BJ (cell line): ENCODE data around the gene AOC3. TPM values are rescaled to one million over a fixed set of nuclear protein-coding genes. Genes with fewer than 3 reads are reported as not detected.
"Not testable (repeated sequence)": the region's sequence is repeated elsewhere in the genome, so short reads cannot be mapped to it uniquely, and the experiment has no call there.

Source experiments
- CTCF ChIA-PET: fragments of 350-600 bp; formaldehyde crosslinking; extraction: SDS; loops from one replicate; lab custom pipeline; 2021; ENCODE audit warnings: antibody characterized with exemption, inconsistent platforms; lab: Yijun Ruan, JAX
- POLR2A ChIA-PET: fragments of 300-600 bp; sonication (Branson Sonifier 250); formaldehyde crosslinking; extraction: SDS; loops from one replicate; lab custom pipeline; 2021; ENCODE audit warnings: antibody characterized with exemption; lab: Charles Lee
- DNase-seq: peaks from one replicate; pipeline ENCODE4 v3.0.0-alpha.2; 2011; ENCODE audit warnings: low read depth
- H3K27me3 ChIP-seq: 2 replicates; pipeline ENCODE4 v1.6.0; 2011; ENCODE audit warnings: low read length; ENCODE audit not compliant: control insufficient read depth, insufficient read depth
- H3K36me3 ChIP-seq: 2 replicates; pipeline ENCODE4 v1.5.1; 2011; ENCODE audit warnings: low read length; ENCODE audit not compliant: control insufficient read depth, insufficient read depth
- H3K4me3 ChIP-seq: 2 replicates; pipeline ENCODE4 v1.5.1; 2011; ENCODE audit warnings: low read depth, mild to moderate bottlenecking, control low read depth, low read length
- polyA plus RNA-seq: library from polyadenylated mRNA; depleted of rRNA; stranded (reverse); fragments of >200 nt; gene quantifications from 2 replicates; pipeline ENCODE4 v1.2.3, GENCODE V29; 2011
- TF ChIP-seq, protein P1 (sequence below): IDR thresholded peaks from 2 replicates; pipeline ENCODE4 v1.5.1; 2011; ENCODE audit warnings: low read depth, mild to moderate bottlenecking, control low read depth, inconsistent platforms, low read length, moderate library complexity; ENCODE audit not compliant: insufficient read depth

AOC3 gene
- polyA plus RNA-seq, 1 experiment = 0.22 TPM

DNA sequence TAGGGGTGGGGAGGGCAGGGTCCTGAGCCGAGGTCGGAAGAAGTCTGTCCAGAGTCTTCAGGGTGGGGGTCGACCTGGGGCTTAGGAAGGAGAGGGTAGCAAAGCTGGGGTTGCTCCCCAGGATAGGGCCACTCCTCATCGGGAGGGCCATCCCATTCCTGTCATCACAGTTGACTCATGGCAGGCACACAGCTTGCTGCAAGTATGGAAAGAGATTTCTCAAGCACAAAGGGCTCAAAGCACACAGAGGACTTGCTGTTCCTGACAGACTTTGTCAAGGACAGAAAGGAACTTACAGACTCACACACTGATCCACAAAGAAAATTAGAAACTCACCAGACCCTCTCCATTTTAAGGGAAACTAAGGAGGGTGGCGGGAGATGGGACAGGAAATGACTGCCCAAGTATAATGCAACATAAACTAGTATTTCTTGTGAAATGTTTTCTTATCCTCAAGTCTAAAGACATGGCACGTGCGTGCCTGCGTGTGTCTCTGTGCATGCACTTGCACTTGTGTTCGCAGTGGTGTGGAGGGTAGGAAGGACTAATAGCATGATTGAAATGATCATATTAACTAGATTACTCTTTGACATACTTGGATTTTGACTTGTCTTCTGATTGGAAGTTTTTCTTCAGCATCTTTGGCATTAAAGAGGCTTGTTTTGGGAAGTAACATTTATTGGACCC, 4.3 kb upstream of the AOC3 start:
- Histone ChIP-seq H3K4me3 (no peak overlapping the region), H3K36me3 (peaks cover 14% of the 10 kb centered on the region), H3K27me3 (no peaks in the 10 kb centered on the region; the same call in 1 of the 2 replicates)
- TF ChIP-seq, protein P1, sequence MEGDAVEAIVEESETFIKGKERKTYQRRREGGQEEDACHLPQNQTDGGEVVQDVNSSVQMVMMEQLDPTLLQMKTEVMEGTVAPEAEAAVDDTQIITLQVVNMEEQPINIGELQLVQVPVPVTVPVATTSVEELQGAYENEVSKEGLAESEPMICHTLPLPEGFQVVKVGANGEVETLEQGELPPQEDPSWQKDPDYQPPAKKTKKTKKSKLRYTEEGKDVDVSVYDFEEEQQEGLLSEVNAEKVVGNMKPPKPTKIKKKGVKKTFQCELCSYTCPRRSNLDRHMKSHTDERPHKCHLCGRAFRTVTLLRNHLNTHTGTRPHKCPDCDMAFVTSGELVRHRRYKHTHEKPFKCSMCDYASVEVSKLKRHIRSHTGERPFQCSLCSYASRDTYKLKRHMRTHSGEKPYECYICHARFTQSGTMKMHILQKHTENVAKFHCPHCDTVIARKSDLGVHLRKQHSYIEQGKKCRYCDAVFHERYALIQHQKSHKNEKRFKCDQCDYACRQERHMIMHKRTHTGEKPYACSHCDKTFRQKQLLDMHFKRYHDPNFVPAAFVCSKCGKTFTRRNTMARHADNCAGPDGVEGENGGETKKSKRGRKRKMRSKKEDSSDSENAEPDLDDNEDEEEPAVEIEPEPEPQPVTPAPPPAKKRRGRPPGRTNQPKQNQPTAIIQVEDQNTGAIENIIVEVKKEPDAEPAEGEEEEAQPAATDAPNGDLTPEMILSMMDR = no peak
- DNase-seq = no peak
- POLR2A ChIA-PET = interaction anchor here (0.5 kb wide), 1 partner anchor 11 kb away, joined by 4 read pairs; no protein-coding TSS in a partner anchor
- CTCF ChIA-PET = interaction anchor here (3.5 to 7.9 kb wide), 3 partner anchors 83 to 91 kb away, joined by 18 to 62 read pairs (median 61); no protein-coding TSS in a partner anchor

DNA sequence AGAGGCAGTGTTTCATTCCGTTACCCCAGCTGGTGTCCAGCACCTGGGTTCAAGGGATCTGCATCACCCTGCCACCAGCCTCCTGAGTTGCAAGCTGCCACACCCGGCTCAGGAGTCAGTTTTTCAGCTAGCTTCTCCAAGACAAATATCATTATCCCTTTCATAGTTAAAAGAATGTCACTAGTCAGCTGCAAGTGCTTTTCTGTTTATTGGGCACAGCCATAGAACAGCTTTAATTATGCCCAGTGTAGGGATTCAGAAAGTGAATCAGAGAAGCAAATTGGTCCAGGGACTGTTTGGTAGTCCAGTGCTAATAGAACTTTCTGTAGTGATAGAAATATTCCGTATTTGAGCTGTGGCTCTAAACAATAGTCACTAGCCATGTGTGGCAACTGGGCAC, 2.9 kb upstream of the AOC3 start:
- Histone ChIP-seq H3K4me3 (no peak overlapping the region), H3K36me3 (peaks cover 11% of the 10 kb centered on the region), H3K27me3 (no peaks in the 10 kb centered on the region; the same call in 1 of the 2 replicates)
- ChIA-PET POLR2A (interaction anchor here (0.7 kb wide), 1 partner anchor 51 kb away, joined by 6 read pairs; no protein-coding TSS in a partner anchor), CTCF (interaction anchor here (0.7 to 7.9 kb wide), 6 partner anchors 9 to 92 kb away, joined by 3 to 61 read pairs (median 5); no protein-coding TSS in a partner anchor)
- DNase-seq = no peak
- TF ChIP-seq, protein P1 = no peak

DNA sequence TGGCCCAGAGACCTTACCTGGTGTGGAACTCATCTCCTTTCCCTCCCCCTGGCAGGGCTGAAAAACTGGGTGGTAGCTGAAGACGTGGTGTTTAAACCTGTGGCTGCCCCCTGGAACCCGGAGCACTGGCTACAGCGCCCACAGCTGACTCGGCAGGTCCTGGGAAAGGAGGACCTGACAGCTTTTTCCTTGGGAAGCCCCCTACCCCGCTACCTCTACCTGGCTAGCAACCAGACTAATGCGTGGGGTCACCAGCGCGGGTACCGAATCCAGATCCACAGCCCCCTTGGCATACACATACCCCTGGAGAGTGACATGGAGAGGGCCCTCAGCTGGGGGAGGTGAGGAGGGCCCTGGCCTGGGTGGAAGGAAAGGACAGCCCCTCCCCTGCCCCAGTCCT, 2.0 kb upstream of the AOC3 start:
- Histone ChIP-seq H3K4me3 (no peak overlapping the region), H3K27me3 (no peaks in the 10 kb centered on the region; the same call in 1 of the 2 replicates), H3K36me3 (peaks cover 8% of the 10 kb centered on the region)
- no peak for DNase-seq
- CTCF ChIA-PET = interaction anchor here (1.4 to 7.9 kb wide), 4 partner anchors 13 to 88 kb away, joined by 4 to 61 read pairs (median 12); no protein-coding TSS in a partner anchor
- POLR2A ChIA-PET = no interaction called here
- TF ChIP-seq, protein P1 = no peak

DNA sequence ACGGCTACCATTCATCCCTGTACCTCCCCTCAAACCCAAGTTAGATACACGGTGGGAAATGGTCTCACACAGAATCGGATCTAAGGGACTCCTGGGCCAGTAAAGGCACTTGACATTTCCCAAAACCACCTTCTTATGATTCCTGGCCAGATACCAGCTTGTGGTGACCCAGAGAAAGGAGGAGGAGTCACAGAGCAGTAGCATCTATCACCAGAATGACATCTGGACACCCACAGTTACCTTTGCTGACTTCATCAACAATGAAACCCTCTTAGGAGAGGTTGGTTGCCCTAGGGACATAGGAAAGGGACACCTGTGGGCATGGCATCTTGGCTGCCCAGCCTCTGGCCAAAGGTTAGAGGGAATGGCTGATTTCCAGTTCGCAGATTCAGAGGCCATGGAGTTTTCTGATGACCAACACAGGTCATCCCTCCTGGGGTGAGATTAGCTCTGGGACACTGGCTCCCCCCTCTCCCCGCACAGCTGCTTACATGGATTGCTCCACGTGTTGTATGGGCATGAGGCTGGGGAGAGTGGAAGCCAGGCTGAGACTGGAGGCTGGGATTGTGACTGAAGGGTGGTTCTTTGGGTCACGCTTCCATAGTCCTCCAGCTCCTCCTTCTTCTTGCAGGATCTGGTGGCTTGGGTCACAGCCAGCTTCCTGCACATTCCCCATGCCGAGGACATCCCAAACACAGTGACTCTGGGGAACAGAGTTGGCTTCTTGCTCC, 1.4 kb upstream of the AOC3 start:
- no peak for DNase-seq
- TF ChIP-seq, protein P1 = no peak
- ChIA-PET CTCF (interaction anchor here (1.4 to 7.9 kb wide), 3 partner anchors 12 to 88 kb away, joined by 4 to 61 read pairs (median 18); no protein-coding TSS in a partner anchor), POLR2A (no interaction called here)
- H3K4me3 ChIP-seq = no peak overlapping the region
- H3K27me3 ChIP-seq = no peaks in the 10 kb centered on the region; the same call in 1 of the 2 replicates
- peaks cover 5% of the 10 kb centered on the region for H3K36me3 ChIP-seq

DNA sequence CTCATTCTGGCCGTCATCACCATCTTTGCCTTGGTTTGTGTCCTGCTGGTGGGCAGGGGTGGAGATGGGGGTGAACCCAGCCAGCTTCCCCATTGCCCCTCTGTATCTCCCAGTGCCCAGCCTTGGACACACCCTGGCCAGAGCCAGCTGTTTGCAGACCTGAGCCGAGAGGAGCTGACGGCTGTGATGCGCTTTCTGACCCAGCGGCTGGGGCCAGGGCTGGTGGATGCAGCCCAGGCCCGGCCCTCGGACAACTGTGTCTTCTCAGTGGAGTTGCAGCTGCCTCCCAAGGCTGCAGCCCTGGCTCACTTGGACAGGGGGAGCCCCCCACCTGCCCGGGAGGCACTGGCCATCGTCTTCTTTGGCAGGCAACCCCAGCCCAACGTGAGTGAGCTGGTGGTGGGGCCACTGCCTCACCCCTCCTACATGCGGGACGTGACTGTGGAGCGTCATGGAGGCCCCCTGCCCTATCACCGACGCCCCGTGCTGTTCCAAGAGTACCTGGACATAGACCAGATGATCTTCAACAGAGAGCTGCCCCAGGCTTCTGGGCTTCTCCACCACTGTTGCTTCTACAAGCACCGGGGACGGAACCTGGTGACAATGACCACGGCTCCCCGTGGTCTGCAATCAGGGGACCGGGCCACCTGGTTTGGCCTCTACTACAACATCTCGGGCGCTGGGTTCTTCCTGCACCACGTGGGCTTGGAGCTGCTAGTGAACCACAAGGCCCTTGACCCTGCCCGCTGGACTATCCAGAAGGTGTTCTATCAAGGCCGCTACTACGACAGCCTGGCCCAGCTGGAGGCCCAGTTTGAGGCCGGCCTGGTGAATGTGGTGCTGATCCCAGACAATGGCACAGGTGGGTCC, 607 bp downstream of the AOC3 start:
- not testable (repeated sequence) for DNase-seq, H3K27me3 ChIP-seq, H3K4me3 ChIP-seq, H3K36me3 ChIP-seq
- CTCF ChIA-PET = interaction anchor here (0.9 to 1.2 kb wide), 3 partner anchors 76 to 87 kb away, joined by 3 to 4 read pairs (median 3); no protein-coding TSS in a partner anchor
- POLR2A ChIA-PET = interaction anchor here (0.7 kb wide), 1 partner anchor 146 kb away, joined by 14 read pairs; no protein-coding TSS in a partner anchor
